Gastroesophageal sphincter (tissue), 3 donors: ENCODE measurements around the gene CBX8.

Experiments
- EP300 ChIP-seq: sonication (generic); formaldehyde crosslinking; IDR thresholded peaks from one replicate; pipeline ENCODE4 v1.6.1; 2017; ENCODE audit warnings: antibody characterized with exemption, mild to moderate bottlenecking
- POLR2A ChIP-seq, 2 donors: fragments of 450-650 bp; IDR thresholded peaks; one replicate each; pipeline ENCODE4 v1.6.1; 2017; ENCODE audit warnings: antibody characterized with exemption in 2 of 2, mild to moderate bottlenecking in 2 of 2, moderate library complexity in 1 of 2
- POLR2AphosphoS5 ChIP-seq: sonication (generic); formaldehyde crosslinking; IDR thresholded peaks from one replicate; pipeline ENCODE4 v1.6.1; 2017; ENCODE audit warnings: antibody characterized with exemption
- TF ChIP-seq, protein P1 (sequence below), 4 experiments: fragments of 200-600 bp in 2 of 4; fragments of 450-650 bp in 2 of 4; sonication (generic) in 1 of 4; IDR thresholded peaks; one replicate each; pipeline ENCODE4 v1.5.1; 2017 to 2019; ENCODE audit warnings: antibody characterized with exemption in 4 of 4, mild to moderate bottlenecking in 2 of 4, moderate library complexity in 2 of 4

GRCh38 chr17:79803421-79803996 is 6.6 kb upstream of the CBX8 start:
- TF ChIP-seq POLR2A (IDR thresholded peaks at IDR 0.05) (no peak), POLR2AphosphoS5 (no peak), EP300 (no peak)
- TF ChIP-seq, protein P1, sequence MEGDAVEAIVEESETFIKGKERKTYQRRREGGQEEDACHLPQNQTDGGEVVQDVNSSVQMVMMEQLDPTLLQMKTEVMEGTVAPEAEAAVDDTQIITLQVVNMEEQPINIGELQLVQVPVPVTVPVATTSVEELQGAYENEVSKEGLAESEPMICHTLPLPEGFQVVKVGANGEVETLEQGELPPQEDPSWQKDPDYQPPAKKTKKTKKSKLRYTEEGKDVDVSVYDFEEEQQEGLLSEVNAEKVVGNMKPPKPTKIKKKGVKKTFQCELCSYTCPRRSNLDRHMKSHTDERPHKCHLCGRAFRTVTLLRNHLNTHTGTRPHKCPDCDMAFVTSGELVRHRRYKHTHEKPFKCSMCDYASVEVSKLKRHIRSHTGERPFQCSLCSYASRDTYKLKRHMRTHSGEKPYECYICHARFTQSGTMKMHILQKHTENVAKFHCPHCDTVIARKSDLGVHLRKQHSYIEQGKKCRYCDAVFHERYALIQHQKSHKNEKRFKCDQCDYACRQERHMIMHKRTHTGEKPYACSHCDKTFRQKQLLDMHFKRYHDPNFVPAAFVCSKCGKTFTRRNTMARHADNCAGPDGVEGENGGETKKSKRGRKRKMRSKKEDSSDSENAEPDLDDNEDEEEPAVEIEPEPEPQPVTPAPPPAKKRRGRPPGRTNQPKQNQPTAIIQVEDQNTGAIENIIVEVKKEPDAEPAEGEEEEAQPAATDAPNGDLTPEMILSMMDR (IDR thresholded peaks at IDR 0.05), result no peak
